Endodermal cell (in vitro differentiated cells): Measurements from ENCODE around the gene APOC4. TPM values are rescaled to one million over a fixed set of nuclear protein-coding genes. Genes with fewer than 3 reads are reported as not detected.

Experiments
- DNase-seq: peaks from one replicate; pipeline ENCODE4 v3.0.0-alpha.2; 2017
- H3K27ac ChIP-seq: 2 replicates; pipeline ENCODE4 v1.5.1; 2013; ENCODE audit warnings: mild to moderate bottlenecking, low read depth, low read length, moderate library complexity
- H3K27me3 ChIP-seq: 2 replicates; pipeline ENCODE4 v1.6.1; 2013; ENCODE audit warnings: mild to moderate bottlenecking, low read length, moderate library complexity; ENCODE audit not compliant: insufficient read depth, control insufficient read depth, poor library complexity, severe bottlenecking
- H3K36me3 ChIP-seq: 2 replicates; pipeline ENCODE4 v1.7.0; 2013; ENCODE audit warnings: mild to moderate bottlenecking, low read length, moderate library complexity; ENCODE audit not compliant: control insufficient read depth, insufficient read depth
- H3K4me1 ChIP-seq: one replicate; pipeline ENCODE4 v1.7.0; 2013; ENCODE audit warnings: low read length; ENCODE audit not compliant: control insufficient read depth, insufficient read depth
- H3K4me3 ChIP-seq: 2 replicates; pipeline ENCODE4 v1.5.1; 2013; ENCODE audit warnings: mild to moderate bottlenecking, low read length, moderate library complexity
- H3K9ac ChIP-seq: 2 replicates; pipeline ENCODE4 v1.6.1; 2013; ENCODE audit warnings: mild to moderate bottlenecking, low read length, moderate library complexity; ENCODE audit not compliant: poor library complexity, severe bottlenecking; ENCODE audit errors: extremely low read depth
- H3K9me3 ChIP-seq: 2 replicates; pipeline ENCODE4 v1.6.1; 2013; ENCODE audit warnings: mild to moderate bottlenecking, low read length, moderate library complexity; ENCODE audit not compliant: control insufficient read depth
- H3K27ac Mint-ChIP-seq: 2 replicates; pipeline ENCODE4 v1.8.0; 2020; ENCODE audit warnings: mixed read lengths
- H3K27me3 Mint-ChIP-seq: 2 replicates; pipeline ENCODE4 v1.8.0; 2021; ENCODE audit warnings: mild to moderate bottlenecking, mixed read lengths; ENCODE audit not compliant: insufficient read depth
- H3K36me3 Mint-ChIP-seq: 2 replicates; pipeline ENCODE4 v1.8.0; 2020; ENCODE audit warnings: low read depth, mixed read lengths
- H3K4me1 Mint-ChIP-seq: 2 replicates; pipeline ENCODE4 v1.8.0; 2020; ENCODE audit warnings: mixed read lengths
- H3K4me3 Mint-ChIP-seq: 2 replicates; pipeline ENCODE4 v1.8.0; 2020; ENCODE audit warnings: mild to moderate bottlenecking, moderate library complexity, mixed read lengths
- H3K9me3 Mint-ChIP-seq: 2 replicates; pipeline ENCODE4 v1.8.0; 2020; ENCODE audit warnings: mild to moderate bottlenecking, mixed read lengths
- CTCF ChIP-seq: fragments of 200-600 bp; sonication (generic); conservative IDR thresholded peaks from 2 replicates; pipeline ENCODE4 v1.5.0; 2021; ENCODE audit warnings: antibody characterized with exemption, mild to moderate bottlenecking
- WGBS, 2 experiments: methylation state at CpG; one replicate each; pipeline versions ENCODE4 v1.1.5 to v1.1.7; 2013; ENCODE audit warnings: missing lambda C conversion rate in 2 of 2, mixed read lengths in 1 of 2; ENCODE audit not compliant: insufficient coverage in 1 of 2, insufficient read length in 1 of 2; 5-methylcytosine and 5-hydroxymethylcytosine counted together
- total RNA-seq, 2 donors: library from RNA; stranded (reverse); fragmentation: NEBNext Ultra II Directional in 1 of 2; extraction: Animal tissue kit (Norgen Biotek cat#: 25700) in 1 of 2; gene quantifications; 2 replicates in 1 of 2; 3 replicates in 1 of 2; pipeline ENCODE4 v1.2.1, GENCODE V29; 2021

The APOC4 gene
- total RNA-seq, 2 donors from 2014 or later, result not detected

- TF ChIP-seq CTCF, result no peak
- no peaks in the 10 kb centered on the region for H3K9me3 Mint-ChIP-seq
- H3K9ac ChIP-seq, result no peak overlapping the region
- peaks cover 32% of the 10 kb centered on the region for H3K36me3 Mint-ChIP-seq
- H3K27me3 ChIP-seq, result no peaks in the 10 kb centered on the region
- peaks cover 20% of the 10 kb centered on the region for H3K36me3 ChIP-seq
- no peak overlapping the region for H3K27ac ChIP-seq
- H3K4me1 ChIP-seq, result no peaks in the 10 kb centered on the region
- no peak overlapping the region for H3K27ac Mint-ChIP-seq
- no peaks in the 10 kb centered on the region for H3K27me3 Mint-ChIP-seq
- 94% methylated on average over 31 to 44 of the region's 44 CpGs for WGBS, 2 experiments
- no peaks in the 10 kb centered on the region for H3K9me3 ChIP-seq
- DNase-seq, result no peak
- no peak overlapping the region for H3K4me3 ChIP-seq
- H3K4me1 Mint-ChIP-seq, result no peaks in the 10 kb centered on the region
- no peak overlapping the region for H3K4me3 Mint-ChIP-seq
These were observed 50.5 kb downstream of the APOC4 start for GRCh38 chr19:44992336-44993163.

- Mint-ChIP-seq H3K4me1 (no peaks in the 10 kb centered on the region), H3K27ac (no peak overlapping the region), H3K27me3 (peaks cover 3% of the 10 kb centered on the region), H3K36me3 (peaks cover 29% of the 10 kb centered on the region), H3K9me3 (no peaks in the 10 kb centered on the region), H3K4me3 (no peak overlapping the region)
- Histone ChIP-seq H3K9ac (no peak overlapping the region), H3K27ac (no peak overlapping the region), H3K36me3 (peaks cover 16% of the 10 kb centered on the region), H3K27me3 (no peaks in the 10 kb centered on the region), H3K9me3 (no peaks in the 10 kb centered on the region), H3K4me3 (no peak overlapping the region), H3K4me1 (no peaks in the 10 kb centered on the region)
- TF ChIP-seq CTCF, result no peak
- no peak for DNase-seq
- 92 to 93% methylated on average over 4 to 6 of the region's 6 CpGs for WGBS, 2 experiments
These were observed 51.5 kb downstream of the APOC4 start for GRCh38 chr19:44993526-44993925.

GRCh38 chr19:44993926-44994537 lies 52.0 kb downstream of the APOC4 start:
- Mint-ChIP-seq H3K4me3 (no peak overlapping the region), H3K27ac (no peak overlapping the region)
- 94 to 98% methylated on average over 7 to 12 of the region's 12 CpGs for WGBS, 2 experiments

More at GRCh38 chr19:44993926-44994537, 52.0 kb downstream of the APOC4 start:
- peaks cover 26% of the 10 kb centered on the region for H3K36me3 Mint-ChIP-seq
- Histone ChIP-seq H3K4me3 (no peak overlapping the region), H3K36me3 (peaks cover 15% of the 10 kb centered on the region), H3K9me3 (no peaks in the 10 kb centered on the region), H3K4me1 (no peaks in the 10 kb centered on the region), H3K27me3 (no peaks in the 10 kb centered on the region), H3K27ac (no peak overlapping the region), H3K9ac (no peak overlapping the region)
- no peaks in the 10 kb centered on the region for H3K4me1 Mint-ChIP-seq
- DNase-seq, result no peak
- H3K9me3 Mint-ChIP-seq, result no peaks in the 10 kb centered on the region
- no peak for TF ChIP-seq CTCF
- H3K27me3 Mint-ChIP-seq, result peaks cover 3% of the 10 kb centered on the region

Other genes with a start within 250 kb of the APOC4 start
- gene CEACAM16, start 243.1 kb upstream of the APOC4 start, total RNA-seq, result not detected
- 1 to 10 TPM; 1.8 to 6.2 TPM for gene BCL3, start 193.5 kb upstream of the APOC4 start, total RNA-seq
- 10 to 100 TPM in 1 of 2 donors, 1 to 10 TPM in 1; 6.6 to 15.5 TPM for gene CBLC, start 164.3 kb upstream of the APOC4 start, total RNA-seq
- gene BCAM, start 133.1 kb upstream of the APOC4 start, total RNA-seq, result 10 to 100 TPM; 62.9 to 64.0 TPM
- 100 to 1,000 TPM; 248 to 260 TPM for gene NECTIN2, start 95.9 kb upstream of the APOC4 start, total RNA-seq
- 10 to 100 TPM; 88.1 to 93.8 TPM for gene TOMM40, start 51.0 kb upstream of the APOC4 start, total RNA-seq
- 1,000 to 10,000 TPM; 2,216 to 2,598 TPM for gene APOE, start 36.4 kb upstream of the APOC4 start, total RNA-seq
- gene APOC1, start 27.6 kb upstream of the APOC4 start, total RNA-seq, result 1,000 to 10,000 TPM in 1 of 2 donors, 100 to 1,000 TPM in 1; 914 to 1,040 TPM
- under 1 TPM in 1 of 2 donors, not detected in 1; 0.70 TPM for gene APOC2, start 3.8 kb downstream of the APOC4 start, total RNA-seq
- 10 to 100 TPM; 82.7 to 94.4 TPM for gene CLPTM1, start 13.1 kb downstream of the APOC4 start, total RNA-seq
- gene RELB, start 59.2 kb downstream of the APOC4 start, total RNA-seq, result 10 to 100 TPM in 1 of 2 donors, 1 to 10 TPM in 1; 9.5 to 14.5 TPM
- 10 to 100 TPM; 67.1 to 90.3 TPM for gene CLASRP, start 96.8 kb downstream of the APOC4 start, total RNA-seq
- 1 to 10 TPM; 2.1 to 8.5 TPM for gene ZNF296, start 134.2 kb downstream of the APOC4 start, total RNA-seq
- gene GEMIN7, start 137.0 kb downstream of the APOC4 start, total RNA-seq, result 10 to 100 TPM; 56.3 to 56.6 TPM
- gene PPP1R37, start 150.9 kb downstream of the APOC4 start, total RNA-seq, result 10 to 100 TPM; 23.6 to 32.5 TPM
- gene NKPD1, start 218.7 kb downstream of the APOC4 start, total RNA-seq, result under 1 TPM; 0.15 to 0.22 TPM
- 10 to 100 TPM; 56.6 to 79.1 TPM for gene TRAPPC6A, start 236.0 kb downstream of the APOC4 start, total RNA-seq
- gene BLOC1S3, start 236.5 kb downstream of the APOC4 start, total RNA-seq, result 10 to 100 TPM in 1 of 2 donors, 1 to 10 TPM in 1; 9.4 to 11.3 TPM